Activated B cell treated with CpG ODN at 0.5 μM for 24 hours (primary cell): Measurements from ENCODE around the gene DESI1. TPM values are rescaled to one million over a fixed set of nuclear protein-coding genes. Genes with fewer than 3 reads are reported as not detected.
"Not testable (repeated sequence)": the region's sequence is repeated elsewhere in the genome, so short reads cannot be mapped to it uniquely, and the experiment has no call there.

ENCODE experiments used
- ATAC-seq: fragments of 200-7000 bp; cut with Tn5 transposase; one replicate; pipeline ENCODE4 v1.10.0; 2021; ENCODE audit warnings: low read depth, mild to moderate bottlenecking, moderate library complexity
- CTCF ChIA-PET: fragments of 350-600 bp; sonication (Branson Sonifier 250); formaldehyde crosslinking; loops from one replicate; lab custom pipeline; 2021; ENCODE audit warnings: antibody characterized with exemption; lab: Charles Lee
- POLR2A ChIA-PET: fragments of 350-600 bp; sonication (Branson Sonifier 250); formaldehyde crosslinking; loops from one replicate; lab custom pipeline; 2021; ENCODE audit warnings: antibody characterized with exemption; lab: Charles Lee
- DNase-seq: peaks from one replicate; pipeline ENCODE4 v3.0.0; 2022
- H3K27ac Mint-ChIP-seq: one replicate; pipeline ENCODE4 v1.8.0; 2020; ENCODE audit warnings: mixed read lengths
- H3K27me3 Mint-ChIP-seq: one replicate; pipeline ENCODE4 v1.8.0; 2021; ENCODE audit warnings: mixed read lengths
- H3K36me3 Mint-ChIP-seq: one replicate; pipeline ENCODE4 v1.8.0; 2021; ENCODE audit warnings: low read depth, mixed read lengths
- H3K4me1 Mint-ChIP-seq: one replicate; pipeline ENCODE4 v1.8.0; 2021; ENCODE audit warnings: mixed read lengths
- H3K4me3 Mint-ChIP-seq: one replicate; pipeline ENCODE4 v1.8.0; 2020; ENCODE audit warnings: mild to moderate bottlenecking, mixed read lengths
- H3K9me3 Mint-ChIP-seq: one replicate; pipeline ENCODE4 v1.8.0; 2020; ENCODE audit warnings: mixed read lengths
- intact Hi-C: fragments of 100-400 bp; cut with micrococcal nuclease; formaldehyde crosslinking; loops from one replicate; pipeline ENCODE4 v1.15.1; 2024
- total RNA-seq: library from RNA; stranded (reverse); gene quantifications from 2 replicates; pipeline ENCODE4 v1.2.3, GENCODE V29; 2022
- TF ChIP-seq, protein P1 (sequence below): fragments of 200-600 bp; IDR thresholded peaks from one replicate; pipeline ENCODE4 v1.8.0; 2022; ENCODE audit warnings: antibody characterized with exemption, mild to moderate bottlenecking

The DESI1 gene
- total RNA-seq, 1 donor from 2014 or later = 49.5 TPM

- H3K36me3 Mint-ChIP-seq = peaks cover 85% of the 10 kb centered on the region
- ChIA-PET CTCF (no interaction called here), POLR2A (interaction anchor here (0.6 to 0.7 kb wide), 2 partner anchors 19 to 49 kb away, joined by 3 to 6 read pairs; partner anchors contain the start of gene PMM1)
- intact Hi-C loops = no loop called here
- no peaks in the 10 kb centered on the region for H3K27me3 Mint-ChIP-seq
- no peak overlapping the region for H3K27ac Mint-ChIP-seq
- H3K4me1 Mint-ChIP-seq = no peaks in the 10 kb centered on the region
- ATAC-seq (no peak), DNase-seq (no peak)
- H3K4me3 Mint-ChIP-seq = no peak overlapping the region
- TF ChIP-seq, protein P1, sequence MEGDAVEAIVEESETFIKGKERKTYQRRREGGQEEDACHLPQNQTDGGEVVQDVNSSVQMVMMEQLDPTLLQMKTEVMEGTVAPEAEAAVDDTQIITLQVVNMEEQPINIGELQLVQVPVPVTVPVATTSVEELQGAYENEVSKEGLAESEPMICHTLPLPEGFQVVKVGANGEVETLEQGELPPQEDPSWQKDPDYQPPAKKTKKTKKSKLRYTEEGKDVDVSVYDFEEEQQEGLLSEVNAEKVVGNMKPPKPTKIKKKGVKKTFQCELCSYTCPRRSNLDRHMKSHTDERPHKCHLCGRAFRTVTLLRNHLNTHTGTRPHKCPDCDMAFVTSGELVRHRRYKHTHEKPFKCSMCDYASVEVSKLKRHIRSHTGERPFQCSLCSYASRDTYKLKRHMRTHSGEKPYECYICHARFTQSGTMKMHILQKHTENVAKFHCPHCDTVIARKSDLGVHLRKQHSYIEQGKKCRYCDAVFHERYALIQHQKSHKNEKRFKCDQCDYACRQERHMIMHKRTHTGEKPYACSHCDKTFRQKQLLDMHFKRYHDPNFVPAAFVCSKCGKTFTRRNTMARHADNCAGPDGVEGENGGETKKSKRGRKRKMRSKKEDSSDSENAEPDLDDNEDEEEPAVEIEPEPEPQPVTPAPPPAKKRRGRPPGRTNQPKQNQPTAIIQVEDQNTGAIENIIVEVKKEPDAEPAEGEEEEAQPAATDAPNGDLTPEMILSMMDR = no peak
- H3K9me3 Mint-ChIP-seq = no peaks in the 10 kb centered on the region
Observed at GRCh38 chr22:41638124-41638523, 17.3 kb upstream of the DESI1 start.

GRCh38 chr22:41637623-41638022 lies 16.8 kb upstream of the DESI1 start:
- POLR2A ChIA-PET = interaction anchor here (0.6 to 0.9 kb wide), 3 partner anchors 16 to 48 kb away, joined by 3 to 6 read pairs (median 3); partner anchors contain the start of genes PMM1 and XRCC6
- peaks cover 82% of the 10 kb centered on the region for H3K36me3 Mint-ChIP-seq
- CTCF ChIA-PET, H3K27me3 Mint-ChIP-seq, ATAC-seq, intact Hi-C loops, H3K27ac Mint-ChIP-seq, H3K4me1 Mint-ChIP-seq, H3K4me3 Mint-ChIP-seq, H3K9me3 Mint-ChIP-seq, DNase-seq: not testable (repeated sequence)

- no peaks in the 10 kb centered on the region for H3K27me3 Mint-ChIP-seq
- intact Hi-C loops = no loop called here
- TF ChIP-seq, protein P1 = no peak
- H3K4me1 Mint-ChIP-seq = no peaks in the 10 kb centered on the region
- DNase-seq (no peak), ATAC-seq (no peak)
- no peaks in the 10 kb centered on the region for H3K9me3 Mint-ChIP-seq
- no peak overlapping the region for H3K27ac Mint-ChIP-seq
- CTCF ChIA-PET = interaction anchor here (1.1 kb wide), 1 partner anchor 61 kb away, joined by 3 read pairs; no protein-coding TSS in a partner anchor
- H3K4me3 Mint-ChIP-seq = no peak overlapping the region
- H3K36me3 Mint-ChIP-seq = peaks cover 80% of the 10 kb centered on the region
- POLR2A ChIA-PET = interaction anchor here (0.7 kb wide), 1 partner anchor 1068 kb away, joined by 5 read pairs; no protein-coding TSS in a partner anchor
Observed at GRCh38 chr22:41636467-41636866, 15.6 kb upstream of the DESI1 start.

DNA sequence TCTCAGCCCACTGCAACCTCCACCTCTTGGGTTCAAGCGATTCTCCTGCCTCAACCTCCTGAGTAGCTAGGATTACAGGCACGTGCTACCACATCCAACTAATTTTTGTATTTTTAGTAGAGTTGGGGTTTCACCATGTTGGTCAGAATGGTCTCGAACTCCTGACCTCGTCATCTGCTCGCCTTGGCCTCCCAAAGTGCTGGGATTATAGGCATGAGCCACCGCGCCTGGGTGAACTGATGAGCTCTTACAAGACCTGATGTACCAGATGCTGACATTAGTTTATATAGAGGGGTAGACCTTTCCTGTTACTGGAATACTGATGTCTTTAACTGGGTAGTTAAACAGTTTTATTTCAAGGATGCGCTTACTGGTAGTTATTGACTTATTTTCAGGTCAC lies 13.8 kb upstream of the DESI1 start:
- POLR2A ChIA-PET, H3K4me3 Mint-ChIP-seq, intact Hi-C loops, CTCF ChIA-PET, H3K9me3 Mint-ChIP-seq, H3K27ac Mint-ChIP-seq, H3K27me3 Mint-ChIP-seq, DNase-seq, H3K4me1 Mint-ChIP-seq, ATAC-seq: not testable (repeated sequence)
- H3K36me3 Mint-ChIP-seq = peaks cover 73% of the 10 kb centered on the region

DNA sequence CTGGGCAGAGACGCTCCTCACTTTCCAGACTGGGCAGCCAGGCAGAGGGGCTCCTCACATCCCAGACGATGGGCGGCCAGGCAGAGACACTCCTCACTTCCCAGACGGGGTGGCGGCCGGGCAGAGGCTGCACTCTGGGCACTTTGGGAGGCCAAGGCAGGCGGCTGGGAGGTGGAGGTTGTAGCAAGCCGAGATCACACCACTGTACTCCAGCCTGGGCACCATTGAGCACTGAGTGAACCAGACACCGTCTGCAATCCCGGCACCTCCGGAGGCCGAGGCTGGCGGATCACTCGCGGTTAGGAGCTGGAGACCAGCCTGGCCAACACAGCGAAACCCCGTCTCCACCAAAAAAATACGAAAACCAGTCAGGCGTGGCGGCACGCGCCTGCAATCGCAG lies 10.8 kb upstream of the DESI1 start:
- H3K27me3 Mint-ChIP-seq, POLR2A ChIA-PET, H3K4me3 Mint-ChIP-seq, H3K4me1 Mint-ChIP-seq, intact Hi-C loops, CTCF ChIA-PET, DNase-seq, ATAC-seq, H3K9me3 Mint-ChIP-seq, H3K27ac Mint-ChIP-seq: not testable (repeated sequence)
- H3K36me3 Mint-ChIP-seq = peaks cover 80% of the 10 kb centered on the region

DNA sequence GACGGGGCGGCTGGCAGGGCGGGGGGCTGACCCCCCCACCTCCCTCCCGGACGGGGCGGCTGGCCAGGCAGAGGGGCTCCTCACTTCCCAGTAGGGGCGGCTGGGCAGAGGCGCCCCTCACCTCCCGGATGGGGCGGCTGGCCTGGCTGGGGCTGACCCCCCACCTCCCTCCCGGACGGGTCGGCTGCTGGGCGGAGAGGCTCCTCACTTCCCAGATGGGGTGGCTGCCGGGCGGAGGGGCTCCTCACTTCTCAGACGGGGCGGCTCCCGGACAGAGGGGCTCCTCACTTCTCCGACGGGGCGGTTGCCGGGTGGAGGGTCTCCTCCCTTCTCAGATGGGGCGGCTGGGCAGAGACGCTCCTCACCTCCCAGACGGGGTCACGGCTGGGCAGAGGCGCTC lies 10.3 kb upstream of the DESI1 start:
- H3K4me1 Mint-ChIP-seq, intact Hi-C loops, DNase-seq, H3K4me3 Mint-ChIP-seq, H3K27me3 Mint-ChIP-seq, ATAC-seq, POLR2A ChIA-PET, H3K27ac Mint-ChIP-seq, H3K9me3 Mint-ChIP-seq, CTCF ChIA-PET: not testable (repeated sequence)
- peaks cover 75% of the 10 kb centered on the region for H3K36me3 Mint-ChIP-seq

GRCh38 chr22:41625577-41625976 lies 4.7 kb upstream of the DESI1 start:
- no peaks in the 10 kb centered on the region for H3K9me3 Mint-ChIP-seq
- peaks cover 20% of the 10 kb centered on the region for H3K4me1 Mint-ChIP-seq
- intact Hi-C loops = no loop called here
- ATAC-seq (no peak), DNase-seq (no peak)
- CTCF ChIA-PET = no interaction called here
- H3K27ac Mint-ChIP-seq = no peak overlapping the region
- no peak overlapping the region for H3K4me3 Mint-ChIP-seq
- H3K36me3 Mint-ChIP-seq = peaks cover 68% of the 10 kb centered on the region
- POLR2A ChIA-PET = interaction anchor here (0.6 kb wide), 1 partner anchor 63 kb away, joined by 4 read pairs; the partner anchor contains the start of gene SNU13
- TF ChIP-seq, protein P1 = no peak
- H3K27me3 Mint-ChIP-seq = no peaks in the 10 kb centered on the region
